Activated CD4-positive, alpha-beta memory T cell treated with anti-CD3 and anti-CD28 coated beads for 36 hours (primary cell): ENCODE measurements around the gene KLK7. TPM values are rescaled to one million over a fixed set of nuclear protein-coding genes. Genes with fewer than 3 reads are reported as not detected.
"Not testable (repeated sequence)": the region's sequence is repeated elsewhere in the genome, so short reads cannot be mapped to it uniquely, and the experiment has no call there.

ENCODE experiments used
- CTCF ChIA-PET: fragments of 350-600 bp; sonication (Branson Sonifier 250); formaldehyde crosslinking; loops from one replicate; lab custom pipeline; 2021; ENCODE audit warnings: antibody characterized with exemption, inconsistent platforms; lab: Charles Lee
- POLR2A ChIA-PET: fragments of 350-600 bp; sonication (Branson Sonifier 250); formaldehyde crosslinking; loops from one replicate; lab custom pipeline; 2021; ENCODE audit warnings: antibody characterized with exemption; lab: Charles Lee
- DNase-seq: peaks from one replicate; pipeline ENCODE4 v3.0.0-alpha.2; 2020
- H3K27ac Mint-ChIP-seq: one replicate; pipeline ENCODE4 v1.8.0; 2021; ENCODE audit warnings: mixed read lengths
- H3K27me3 Mint-ChIP-seq: one replicate; pipeline ENCODE4 v1.8.0; 2021; ENCODE audit warnings: mixed read lengths
- H3K36me3 Mint-ChIP-seq: one replicate; pipeline ENCODE4 v1.8.0; 2021; ENCODE audit warnings: mixed read lengths
- H3K4me1 Mint-ChIP-seq: one replicate; pipeline ENCODE4 v1.8.0; 2021; ENCODE audit warnings: low read depth, mixed read lengths
- H3K4me3 Mint-ChIP-seq: one replicate; pipeline ENCODE4 v1.8.0; 2021; ENCODE audit warnings: mild to moderate bottlenecking, mixed read lengths
- H3K9me3 Mint-ChIP-seq: one replicate; pipeline ENCODE4 v1.8.0; 2021; ENCODE audit warnings: mixed read lengths
- intact Hi-C: fragments of 100-400 bp; cut with micrococcal nuclease; formaldehyde crosslinking; loops from one replicate; pipeline ENCODE4 v1.15.1; 2023
- total RNA-seq, 2 experiments: library from RNA; stranded (reverse); gene quantifications; one replicate each; pipeline ENCODE4 v1.2.3, GENCODE V29; 2021

Gene KLK7
- total RNA-seq, 2 experiments from 2014 or later, result not detected

DNA sequence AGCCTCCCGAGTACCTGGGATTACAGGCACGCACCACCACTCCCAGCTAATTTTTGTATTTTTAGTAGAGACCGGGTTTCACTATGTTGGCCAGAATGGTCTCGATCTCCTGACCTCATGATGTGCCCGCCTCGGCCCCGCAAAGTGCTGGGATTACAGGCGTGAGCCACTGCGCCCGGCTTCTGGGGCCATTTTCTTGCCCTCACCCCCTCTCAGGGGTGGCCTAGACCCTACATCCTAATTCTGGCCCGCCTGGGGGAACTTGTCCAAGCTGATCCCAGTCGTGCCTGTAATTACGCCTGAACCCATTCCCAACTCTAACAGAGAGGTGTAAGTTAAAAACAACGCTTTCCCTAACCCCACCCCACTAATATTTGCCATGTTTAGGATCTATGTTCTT lies 699 bp upstream of the KLK7 start:
- POLR2A ChIA-PET, H3K9me3 Mint-ChIP-seq, H3K36me3 Mint-ChIP-seq, DNase-seq, H3K4me1 Mint-ChIP-seq, H3K27ac Mint-ChIP-seq, H3K4me3 Mint-ChIP-seq, CTCF ChIA-PET, intact Hi-C loops: not testable (repeated sequence)
- H3K27me3 Mint-ChIP-seq, result peaks cover 43% of the 10 kb centered on the region

DNA sequence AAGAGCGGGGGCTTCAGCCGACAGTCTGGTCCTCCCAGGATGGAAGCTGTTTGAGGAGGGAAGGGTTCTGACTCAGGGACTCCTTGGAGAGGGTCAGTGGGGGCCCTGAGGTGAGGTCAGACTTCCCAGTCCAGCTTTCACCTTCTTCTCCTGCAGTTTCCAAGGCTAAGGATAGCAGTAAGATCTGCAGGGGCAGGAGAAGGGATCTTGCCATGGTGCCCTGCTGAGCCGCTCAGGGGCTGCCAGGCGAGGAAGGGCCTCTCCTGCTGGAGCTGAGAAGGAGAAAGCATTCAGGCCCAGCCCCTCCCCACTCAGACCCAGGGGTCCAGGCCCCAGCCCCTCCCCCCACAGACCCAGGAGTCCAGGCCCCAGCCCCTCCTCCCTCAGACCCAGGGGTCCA lies 1.5 kb downstream of the KLK7 start:
- Mint-ChIP-seq H3K27me3 (peaks cover 36% of the 10 kb centered on the region), H3K4me3 (no peak overlapping the region), H3K4me1 (no peaks in the 10 kb centered on the region), H3K27ac (no peak overlapping the region), H3K36me3 (no peaks in the 10 kb centered on the region), H3K9me3 (no peaks in the 10 kb centered on the region)
- CTCF ChIA-PET, result no interaction called here
- POLR2A ChIA-PET, result no interaction called here
- intact Hi-C loops, result no loop called here
- DNase-seq, result no peak

DNA sequence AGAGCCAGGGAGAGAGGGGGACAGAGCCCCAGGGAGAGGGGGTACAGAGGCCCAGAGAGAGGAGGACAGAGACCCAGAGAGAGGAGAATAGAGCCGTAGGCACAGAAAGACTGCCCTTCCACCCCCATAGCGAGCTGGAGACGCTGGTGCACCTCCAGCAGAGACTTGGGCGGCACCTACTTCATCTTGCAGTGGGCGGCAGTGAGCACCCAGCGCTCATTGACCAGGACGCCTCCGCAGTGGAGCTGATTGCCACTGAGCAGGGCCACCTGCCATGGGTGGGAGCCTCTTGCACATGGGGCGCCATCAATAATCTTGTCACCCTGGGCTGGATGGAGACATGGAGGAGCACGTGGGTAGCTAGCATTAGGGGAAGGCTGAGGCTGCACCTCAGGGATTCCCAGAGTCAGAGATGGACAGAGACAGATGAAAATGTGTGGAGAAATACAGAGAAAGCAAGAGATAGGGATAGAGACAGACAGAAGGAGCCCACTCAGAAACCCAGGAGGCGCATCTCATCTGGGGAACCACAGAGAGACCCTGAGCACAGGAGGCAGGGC lies 2.0 kb downstream of the KLK7 start:
- H3K4me1 Mint-ChIP-seq, result no peaks in the 10 kb centered on the region
- no peaks in the 10 kb centered on the region for H3K36me3 Mint-ChIP-seq
- ChIA-PET CTCF (no interaction called here), POLR2A (no interaction called here)
- DNase-seq, result no peak
- intact Hi-C loops, result no loop called here
- peaks cover 35% of the 10 kb centered on the region for H3K27me3 Mint-ChIP-seq
- H3K4me3 Mint-ChIP-seq, result no peak overlapping the region
- no peaks in the 10 kb centered on the region for H3K9me3 Mint-ChIP-seq
- no peak overlapping the region for H3K27ac Mint-ChIP-seq

DNA sequence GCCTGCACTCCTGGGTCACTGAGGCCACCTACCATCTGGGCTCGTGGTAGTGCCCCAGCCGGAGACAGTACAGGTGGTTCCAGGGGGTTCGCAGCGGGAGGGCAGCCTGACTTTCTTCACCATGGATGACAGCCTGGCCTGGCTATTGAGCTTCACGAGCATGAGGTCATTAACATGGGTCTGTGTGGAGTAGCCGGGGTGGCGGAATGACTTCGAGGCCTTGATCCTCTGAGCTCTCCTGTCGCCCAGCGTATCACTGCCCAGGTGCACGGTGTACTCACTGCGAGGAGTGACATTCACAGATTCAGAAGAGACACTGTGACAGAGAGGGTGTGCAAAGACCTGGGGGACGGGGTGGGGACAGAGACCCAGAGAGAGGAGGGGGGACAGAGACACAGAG lies 3.5 kb downstream of the KLK7 start:
- Mint-ChIP-seq H3K4me1 (no peaks in the 10 kb centered on the region), H3K9me3 (no peaks in the 10 kb centered on the region), H3K27me3 (peaks cover 32% of the 10 kb centered on the region), H3K4me3 (no peak overlapping the region), H3K36me3 (no peaks in the 10 kb centered on the region), H3K27ac (no peak overlapping the region)
- ChIA-PET CTCF (no interaction called here), POLR2A (no interaction called here)
- intact Hi-C loops, result no loop called here
- no peak for DNase-seq

DNA sequence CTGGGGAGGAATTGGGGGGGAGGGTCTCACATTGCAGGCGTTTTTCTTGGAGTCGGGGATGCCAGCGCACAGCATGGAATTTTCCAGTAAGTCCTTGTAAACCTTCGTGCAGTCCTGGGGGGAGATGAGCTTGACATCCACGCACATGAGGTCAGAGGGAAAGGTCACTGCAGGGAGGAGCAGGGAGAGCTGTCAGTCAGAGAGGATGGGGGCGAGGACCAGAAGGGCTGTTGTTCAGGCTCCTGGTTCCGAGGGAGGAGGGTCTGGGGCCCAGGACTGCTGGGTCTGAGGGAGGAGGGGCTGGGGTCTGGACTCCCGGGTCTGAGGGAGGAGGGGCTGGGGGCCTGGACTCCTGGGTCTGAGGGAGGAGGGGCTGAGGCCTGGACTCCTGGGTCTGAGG lies 4.0 kb downstream of the KLK7 start:
- Mint-ChIP-seq H3K9me3 (no peaks in the 10 kb centered on the region), H3K4me1 (no peaks in the 10 kb centered on the region), H3K36me3 (no peaks in the 10 kb centered on the region), H3K27me3 (peaks cover 28% of the 10 kb centered on the region), H3K4me3 (no peak overlapping the region), H3K27ac (no peak overlapping the region)
- ChIA-PET POLR2A (no interaction called here), CTCF (no interaction called here)
- intact Hi-C loops, result no loop called here
- no peak for DNase-seq

DNA sequence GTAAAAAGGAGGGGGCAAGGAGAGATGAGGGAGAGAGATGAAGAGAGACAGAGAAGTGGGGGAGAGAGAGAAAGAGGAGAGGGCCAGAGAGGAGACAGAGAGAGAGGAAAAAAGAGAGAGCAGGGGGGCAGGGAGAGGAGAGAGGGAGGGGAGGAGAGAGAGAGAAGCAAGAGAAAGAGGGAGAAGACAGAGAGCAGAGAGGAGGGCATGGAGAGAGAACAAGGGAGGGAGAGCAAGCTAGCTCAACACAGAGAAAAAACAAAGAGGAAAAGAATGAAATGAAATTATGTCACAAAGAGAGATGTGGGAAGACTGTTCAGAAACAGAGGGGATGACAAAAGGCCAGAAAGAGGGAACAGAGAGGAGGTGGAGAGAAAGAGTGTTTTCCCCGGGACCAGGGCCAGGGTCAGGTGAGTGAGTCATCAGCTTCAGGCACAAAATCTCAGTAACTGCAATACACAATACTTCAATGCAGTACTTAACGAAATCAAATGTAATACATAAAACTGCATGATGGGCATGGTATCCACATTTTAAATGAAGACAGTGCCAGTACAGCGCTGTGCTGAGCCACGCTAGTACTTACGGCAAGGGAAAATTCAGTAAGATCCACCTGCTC lies 4.8 kb downstream of the KLK7 start:
- ChIA-PET POLR2A (no interaction called here), CTCF (no interaction called here)
- no peak for DNase-seq
- Mint-ChIP-seq H3K27ac (no peak overlapping the region), H3K4me3 (no peak overlapping the region), H3K36me3 (no peaks in the 10 kb centered on the region), H3K4me1 (no peaks in the 10 kb centered on the region), H3K9me3 (no peaks in the 10 kb centered on the region), H3K27me3 (peaks cover 28% of the 10 kb centered on the region)
- intact Hi-C loops, result no loop called here

DNA sequence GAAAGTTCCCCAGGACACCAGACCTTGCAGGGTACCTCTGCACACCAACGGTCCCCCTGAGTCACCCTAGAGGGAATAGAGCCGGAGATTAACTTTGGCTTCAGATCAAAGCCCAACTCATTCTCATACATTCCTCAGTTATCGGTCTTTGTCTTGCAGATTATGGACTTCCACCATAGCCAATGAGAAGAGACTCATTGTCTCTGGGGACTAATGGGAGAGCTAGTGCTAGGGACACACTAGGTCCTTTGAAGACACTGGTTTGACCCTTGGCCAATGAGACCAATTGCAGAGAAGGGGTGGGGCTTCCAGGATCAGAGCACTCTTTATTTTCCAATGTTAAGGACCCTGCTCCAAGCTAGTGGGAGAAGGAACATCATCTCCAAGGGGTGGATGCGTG lies 6.1 kb downstream of the KLK7 start:
- no peaks in the 10 kb centered on the region for H3K4me1 Mint-ChIP-seq
- H3K4me3 Mint-ChIP-seq, result no peak overlapping the region
- no peak for DNase-seq
- intact Hi-C loops, result no loop called here
- H3K27me3 Mint-ChIP-seq, result peaks cover 26% of the 10 kb centered on the region
- ChIA-PET CTCF (no interaction called here), POLR2A (no interaction called here)
- H3K9me3 Mint-ChIP-seq, result no peaks in the 10 kb centered on the region
- no peaks in the 10 kb centered on the region for H3K36me3 Mint-ChIP-seq
- no peak overlapping the region for H3K27ac Mint-ChIP-seq

DNA sequence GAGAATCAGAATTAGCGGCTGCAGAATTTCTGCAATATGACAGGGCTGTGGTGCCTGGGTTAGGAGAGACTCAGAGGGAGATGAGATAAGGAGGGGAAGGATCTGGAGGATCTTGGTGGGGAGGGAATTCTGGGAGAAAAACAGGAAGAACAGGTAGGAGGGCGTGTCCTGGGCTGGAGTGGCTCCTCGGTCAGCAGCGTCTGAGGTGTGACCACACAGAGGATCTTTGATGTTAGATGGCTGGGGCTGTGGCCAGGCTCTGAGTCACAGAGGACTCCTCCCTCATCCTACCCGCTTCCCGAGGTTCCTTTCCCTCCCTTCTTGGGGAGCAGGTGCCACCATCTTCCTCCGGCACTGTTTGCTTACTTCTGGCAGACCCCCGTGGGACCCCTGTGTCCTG lies 8.0 kb downstream of the KLK7 start:
- POLR2A ChIA-PET, result no interaction called here
- H3K4me3 Mint-ChIP-seq, result no peak overlapping the region
- no peak overlapping the region for H3K27ac Mint-ChIP-seq
- no peaks in the 10 kb centered on the region for H3K9me3 Mint-ChIP-seq
- H3K4me1 Mint-ChIP-seq, result no peaks in the 10 kb centered on the region
- intact Hi-C loops, result no loop called here
- CTCF ChIA-PET, result no interaction called here
- no peak for DNase-seq
- H3K27me3 Mint-ChIP-seq, result peaks cover 26% of the 10 kb centered on the region
- H3K36me3 Mint-ChIP-seq, result no peaks in the 10 kb centered on the region

DNA sequence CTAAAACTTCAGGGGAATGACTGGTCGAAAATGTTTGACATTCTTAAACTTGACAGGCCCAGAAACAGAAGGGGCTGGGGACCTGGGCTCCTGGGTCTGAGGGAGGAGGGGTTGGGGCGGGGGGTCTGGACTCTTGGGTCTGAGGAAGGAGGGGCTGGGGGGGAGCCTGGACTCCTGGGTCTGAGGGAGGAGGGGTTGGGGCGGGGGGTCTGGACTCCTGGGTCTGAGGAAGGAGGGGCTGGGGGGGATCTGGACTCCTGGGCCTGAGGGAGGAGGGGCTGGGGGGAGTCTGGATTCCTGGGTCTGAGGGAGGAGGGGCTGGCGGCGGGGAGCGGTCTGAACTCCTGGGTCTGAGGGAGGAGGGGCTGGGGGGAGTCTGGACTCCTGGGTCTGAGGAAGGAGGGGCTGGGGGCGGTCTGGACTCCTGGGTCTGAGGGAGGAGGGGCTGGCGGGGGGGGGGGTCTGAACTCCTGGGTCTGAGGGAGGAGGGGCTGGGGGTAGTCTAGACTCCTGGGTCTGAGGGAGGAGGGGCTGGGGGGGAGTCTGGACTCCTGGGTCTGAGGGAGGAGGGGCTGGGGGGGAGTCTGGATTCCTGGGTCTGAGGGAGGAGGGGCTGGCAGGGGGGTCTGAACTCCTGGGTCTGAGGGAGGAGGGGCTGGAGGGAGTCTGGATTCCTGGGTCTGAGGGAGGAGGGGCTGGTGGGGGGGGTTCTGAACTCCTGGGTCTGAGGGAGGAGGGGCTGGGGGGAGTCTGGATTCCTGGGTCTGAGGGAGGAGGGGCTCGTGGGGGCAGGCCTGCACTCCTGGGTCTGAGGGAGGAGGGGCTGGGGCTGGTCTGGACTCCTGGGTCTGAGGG lies 8.8 kb downstream of the KLK7 start:
- CTCF ChIA-PET, result no interaction called here
- POLR2A ChIA-PET, result no interaction called here
- H3K27me3 Mint-ChIP-seq, result peaks cover 29% of the 10 kb centered on the region

DNA sequence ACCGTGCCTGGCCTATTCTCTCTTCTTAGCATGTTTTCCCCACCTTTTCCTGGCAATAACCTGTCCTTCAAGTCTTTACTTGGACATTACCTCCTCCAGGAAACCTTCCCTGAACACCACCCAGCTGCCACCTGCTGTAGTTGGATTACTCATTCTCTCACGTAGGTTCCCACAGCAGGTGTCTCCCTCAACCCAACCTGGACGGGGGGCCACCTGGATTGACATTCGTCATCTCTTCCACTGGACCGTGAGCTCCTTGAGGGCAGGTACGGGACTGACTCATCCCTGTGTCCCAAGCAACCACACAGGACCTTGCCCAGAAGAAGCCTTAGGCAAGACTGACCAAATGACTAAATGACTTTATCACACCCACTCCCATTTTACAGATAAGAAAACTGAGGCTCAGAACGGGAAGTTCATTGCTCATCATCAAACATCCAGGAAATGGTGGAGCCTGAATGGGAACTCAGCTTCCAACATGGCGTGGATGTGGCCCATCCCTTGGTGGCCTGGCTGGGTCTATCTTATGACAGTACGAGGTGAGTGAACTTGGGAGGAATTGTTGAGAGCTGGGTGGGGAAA lies 10.8 kb downstream of the KLK7 start:
- Mint-ChIP-seq H3K4me3 (no peak overlapping the region), H3K27me3 (peaks cover 29% of the 10 kb centered on the region), H3K36me3 (no peaks in the 10 kb centered on the region), H3K4me1 (no peaks in the 10 kb centered on the region), H3K9me3 (no peaks in the 10 kb centered on the region), H3K27ac (no peak overlapping the region)
- DNase-seq, result no peak
- intact Hi-C loops, result no loop called here
- ChIA-PET POLR2A (no interaction called here), CTCF (no interaction called here)

More for the DNA sequence above, 8.8 kb downstream of the KLK7 start:
- no peak overlapping the region for H3K27ac Mint-ChIP-seq
- H3K36me3 Mint-ChIP-seq, result no peaks in the 10 kb centered on the region
- DNase-seq, result no peak
- H3K4me3 Mint-ChIP-seq, result no peak overlapping the region
- intact Hi-C loops, result no loop called here
- no peaks in the 10 kb centered on the region for H3K4me1 Mint-ChIP-seq
- H3K9me3 Mint-ChIP-seq, result no peaks in the 10 kb centered on the region

DNA sequence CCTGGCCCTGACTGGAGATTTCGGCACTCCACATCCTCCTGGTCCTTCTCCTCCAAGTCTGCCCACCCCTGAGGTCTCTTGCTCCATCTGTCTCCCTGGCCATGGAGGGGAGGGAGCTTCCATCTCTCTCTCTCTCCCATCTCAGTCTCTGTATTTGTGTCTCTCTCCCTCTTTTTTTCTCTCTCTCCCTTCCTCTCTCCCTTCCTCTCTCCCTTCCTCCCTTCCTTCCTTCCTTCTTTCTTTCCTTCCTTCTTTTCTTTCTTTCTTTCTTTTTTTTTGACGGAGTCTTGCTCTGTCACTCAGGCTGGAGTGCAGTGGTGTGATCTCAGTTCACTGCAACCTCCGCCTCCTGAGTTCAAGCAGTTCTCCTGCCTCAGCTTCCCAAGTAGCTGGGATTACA lies 13.9 kb downstream of the KLK7 start:
- H3K4me3 Mint-ChIP-seq, CTCF ChIA-PET, DNase-seq, H3K27ac Mint-ChIP-seq, intact Hi-C loops, POLR2A ChIA-PET, H3K36me3 Mint-ChIP-seq, H3K4me1 Mint-ChIP-seq, H3K9me3 Mint-ChIP-seq: not testable (repeated sequence)
- peaks cover 31% of the 10 kb centered on the region for H3K27me3 Mint-ChIP-seq

DNA sequence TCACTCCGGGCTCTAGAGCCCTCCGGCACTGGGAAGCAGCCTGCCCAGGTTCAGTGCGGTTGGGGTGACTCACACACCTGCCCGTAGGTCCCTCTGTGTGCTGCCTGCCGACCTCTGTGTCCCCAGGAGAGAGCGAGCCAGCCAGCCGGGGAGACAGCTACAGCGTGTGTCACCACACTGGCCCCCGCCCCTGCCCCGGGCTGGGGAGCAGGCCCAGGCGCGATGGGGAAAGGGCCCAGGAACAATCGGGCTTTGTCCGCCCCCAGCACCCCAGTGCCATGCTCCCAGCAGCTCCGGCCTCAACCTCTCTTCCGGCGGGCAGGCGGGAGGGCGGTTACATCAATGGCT lies 14.3 kb downstream of the KLK7 start, which contains the start of gene KLK6:
TSS of gene KLK6 (minus strand) at position 179 of the 348 bp plus-strand sequence. CDS start 1,487 bp downstream, outside the sequence.
- Mint-ChIP-seq H3K4me1 (no peaks in the 10 kb centered on the region), H3K27me3 (peaks cover 29% of the 10 kb centered on the region), H3K27ac (no peak within 1 kb of the TSS), H3K9me3 (no peaks in the 10 kb centered on the region), H3K4me3 (no peak within 1 kb of the TSS), H3K36me3 (no peaks in the 10 kb centered on the region)
- ChIA-PET CTCF (no interaction called here), POLR2A (no interaction called here)
- intact Hi-C loops, result no loop called here
- DNase-seq, result no peak
